IPS-20b (cell line): ENCODE results near the gene FGFRL1.
"Not testable (repeated sequence)": the region's sequence is repeated elsewhere in the genome, so short reads cannot be mapped to it uniquely, and the experiment has no call there.

Experiments
- H3K27ac ChIP-seq: one replicate; pipeline ENCODE4 v1.5.1; 2013; ENCODE audit warnings: low read length
- H3K27me3 ChIP-seq: 2 replicates; pipeline ENCODE4 v1.6.1; 2013; ENCODE audit warnings: mild to moderate bottlenecking, low read length, inconsistent platforms; ENCODE audit not compliant: insufficient read depth
- H3K36me3 ChIP-seq: 2 replicates; pipeline ENCODE4 v1.6.1; 2013; ENCODE audit warnings: low read depth, mild to moderate bottlenecking, inconsistent platforms, low read length, moderate library complexity; ENCODE audit not compliant: insufficient read depth
- H3K4me1 ChIP-seq: 2 replicates; pipeline ENCODE4 v1.6.1; 2013; ENCODE audit warnings: mild to moderate bottlenecking, control low read depth, inconsistent platforms, low read length, moderate library complexity; ENCODE audit not compliant: insufficient read depth
- H3K4me3 ChIP-seq: 2 replicates; pipeline ENCODE4 v1.5.1; 2013; ENCODE audit warnings: mild to moderate bottlenecking, low read length, inconsistent platforms
- H3K9ac ChIP-seq: 2 replicates; pipeline ENCODE4 v1.6.1; 2013; ENCODE audit warnings: low read depth, mild to moderate bottlenecking, inconsistent platforms, low read length, moderate library complexity
- H3K9me3 ChIP-seq: 2 replicates; pipeline ENCODE4 v1.6.1; 2013; ENCODE audit warnings: mild to moderate bottlenecking, low read depth, low read length, inconsistent platforms; ENCODE audit not compliant: insufficient read depth

Gene FGFRL1

DNA sequence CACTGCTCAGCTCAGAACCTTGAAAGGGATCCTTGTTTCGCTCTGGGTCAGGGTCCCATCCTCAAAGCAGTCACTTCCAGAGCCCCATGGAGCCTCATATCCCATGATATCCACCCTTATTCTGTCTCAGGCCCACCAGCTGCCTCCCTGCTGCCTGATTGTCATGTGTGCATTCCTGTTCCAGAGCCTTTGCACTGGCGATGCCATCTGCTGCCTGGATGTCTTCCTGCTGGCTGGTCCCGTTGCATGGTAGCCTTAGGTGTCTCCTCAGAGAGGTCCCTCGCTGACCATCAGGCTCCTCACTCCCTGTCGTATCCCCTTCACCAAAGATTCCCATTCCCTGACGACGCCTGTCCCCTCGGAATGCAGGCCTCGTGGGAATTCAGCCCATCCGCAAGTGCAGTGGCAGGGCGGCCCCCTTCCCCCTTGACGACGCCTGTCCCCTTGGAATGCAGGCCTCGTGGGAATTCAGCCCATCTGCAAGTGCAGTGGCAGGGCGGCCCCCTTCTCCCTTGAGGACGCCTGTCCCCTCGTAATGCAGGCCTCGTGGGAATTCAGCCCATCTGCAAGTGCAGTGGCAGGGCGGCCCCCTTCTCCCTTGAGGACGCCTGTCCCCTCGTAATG is 12.1 kb upstream of the FGFRL1 start:
- not testable (repeated sequence) for H3K4me3 ChIP-seq, H3K36me3 ChIP-seq, H3K27ac ChIP-seq, H3K9ac ChIP-seq, H3K4me1 ChIP-seq, H3K9me3 ChIP-seq
- H3K27me3 ChIP-seq: peaks cover 92% of the 10 kb centered on the region

GRCh38 chr4:999882-1000425 is 11.5 kb upstream of the FGFRL1 start:
- Histone ChIP-seq H3K36me3 (no peaks in the 10 kb centered on the region), H3K27me3 (peaks cover 98% of the 10 kb centered on the region), H3K9ac (no peak overlapping the region)

DNA sequence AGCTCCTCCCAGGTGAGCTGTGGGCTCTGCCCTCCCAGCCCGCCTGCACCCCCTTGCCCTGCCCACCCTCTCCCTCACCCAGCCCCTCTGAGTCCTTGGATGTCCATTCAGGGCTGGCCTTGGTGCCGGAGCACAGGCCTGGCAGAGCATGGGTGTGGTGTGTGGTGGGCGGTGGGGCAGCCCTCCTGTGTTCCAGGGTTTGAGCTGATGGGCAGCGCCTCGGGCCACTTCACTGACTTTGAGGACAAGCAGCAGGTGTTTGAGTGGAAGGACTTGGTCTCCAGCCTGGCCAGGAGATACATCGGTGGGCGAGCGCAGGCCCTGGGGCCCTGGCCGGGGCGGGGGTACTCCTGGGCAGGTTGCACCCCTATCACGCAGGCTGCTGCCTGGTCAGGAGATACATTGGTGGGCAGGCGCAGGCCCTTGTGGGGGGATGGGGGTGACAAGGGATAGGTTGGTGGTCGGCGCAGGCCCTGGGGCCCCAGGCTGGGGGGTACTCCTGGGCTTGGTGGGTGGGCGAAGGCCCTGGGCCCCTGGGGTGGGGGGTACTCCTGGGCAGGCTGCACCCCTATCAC is 10.7 kb upstream of the FGFRL1 start:
- no peak overlapping the region for H3K4me3 ChIP-seq
- H3K27ac ChIP-seq: no peak overlapping the region
- no peaks in the 10 kb centered on the region for H3K9me3 ChIP-seq
- H3K27me3 ChIP-seq: peaks cover 99% of the 10 kb centered on the region
- no peaks in the 10 kb centered on the region for H3K36me3 ChIP-seq
- no peaks in the 10 kb centered on the region for H3K4me1 ChIP-seq
- H3K9ac ChIP-seq: no peak overlapping the region

More at GRCh38 chr4:999882-1000425, 11.5 kb upstream of the FGFRL1 start:
- no peaks in the 10 kb centered on the region for H3K4me1 ChIP-seq
- no peak overlapping the region for H3K4me3 ChIP-seq
- H3K9me3 ChIP-seq: no peaks in the 10 kb centered on the region
- H3K27ac ChIP-seq: no peak overlapping the region

GRCh38 chr4:1001561-1002130 is 9.8 kb upstream of the FGFRL1 start:
- Histone ChIP-seq H3K27ac (no peak overlapping the region), H3K9me3 (no peaks in the 10 kb centered on the region), H3K4me1 (no peaks in the 10 kb centered on the region), H3K27me3 (peaks cover 98% of the 10 kb centered on the region), H3K36me3 (no peaks in the 10 kb centered on the region), H3K4me3 (no peak overlapping the region; the same call in 1 of the 2 replicates), H3K9ac (no peak overlapping the region)

- Histone ChIP-seq H3K27me3 (peaks cover 99% of the 10 kb centered on the region), H3K27ac (no peak overlapping the region), H3K4me1 (no peaks in the 10 kb centered on the region), H3K36me3 (no peaks in the 10 kb centered on the region), H3K9ac (no peak overlapping the region), H3K4me3 (no peak overlapping the region; the same call in 1 of the 2 replicates), H3K9me3 (no peaks in the 10 kb centered on the region)
Observed at GRCh38 chr4:1002131-1002630, 9.2 kb upstream of the FGFRL1 start.

DNA sequence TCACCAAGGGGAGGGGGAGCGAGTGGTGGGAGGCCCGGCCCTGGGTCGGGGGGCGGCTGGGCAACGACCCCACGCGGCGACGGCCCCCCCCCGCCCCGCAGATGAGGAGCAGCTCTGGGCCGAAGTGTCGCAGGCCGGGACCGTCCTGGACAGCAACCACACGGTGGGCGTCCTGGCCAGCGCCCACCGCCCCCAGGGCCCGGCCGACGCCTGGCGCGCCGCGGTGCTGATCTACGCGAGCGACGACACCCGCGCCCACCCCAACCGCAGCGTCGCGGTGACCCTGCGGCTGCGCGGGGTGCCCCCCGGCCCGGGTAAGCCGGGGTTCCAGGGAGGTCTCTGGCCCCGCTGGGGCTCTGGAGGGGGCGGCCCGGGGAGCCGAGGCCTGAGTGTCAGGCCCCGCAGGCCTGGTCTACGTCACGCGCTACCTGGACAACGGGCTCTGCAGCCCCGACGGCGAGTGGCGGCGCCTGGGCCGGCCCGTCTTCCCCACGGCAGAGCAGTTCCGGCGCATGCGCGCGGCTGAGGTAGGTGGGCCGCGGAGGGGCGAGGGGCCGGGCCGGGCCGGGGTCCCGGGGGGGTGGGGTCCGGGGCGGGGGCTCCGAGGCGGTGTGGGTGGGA is 8.7 kb upstream of the FGFRL1 start:
- H3K27ac ChIP-seq: no peak overlapping the region
- no peak overlapping the region; the same call in 1 of the 2 replicates for H3K4me3 ChIP-seq
- H3K9ac ChIP-seq: no peak overlapping the region
- no peaks in the 10 kb centered on the region for H3K4me1 ChIP-seq
- peaks cover 99% of the 10 kb centered on the region for H3K27me3 ChIP-seq
- H3K36me3 ChIP-seq: no peaks in the 10 kb centered on the region
- no peaks in the 10 kb centered on the region for H3K9me3 ChIP-seq

GRCh38 chr4:1003271-1004070 is 8.0 kb upstream of the FGFRL1 start:
- Histone ChIP-seq H3K36me3 (no peaks in the 10 kb centered on the region), H3K9ac (no peak overlapping the region), H3K27me3 (peaks cover 99% of the 10 kb centered on the region), H3K27ac (no peak overlapping the region), H3K9me3 (no peaks in the 10 kb centered on the region), H3K4me3 (peak overlapping the region; percentile 40; the same call in 1 of the 2 replicates), H3K4me1 (no peaks in the 10 kb centered on the region)

DNA sequence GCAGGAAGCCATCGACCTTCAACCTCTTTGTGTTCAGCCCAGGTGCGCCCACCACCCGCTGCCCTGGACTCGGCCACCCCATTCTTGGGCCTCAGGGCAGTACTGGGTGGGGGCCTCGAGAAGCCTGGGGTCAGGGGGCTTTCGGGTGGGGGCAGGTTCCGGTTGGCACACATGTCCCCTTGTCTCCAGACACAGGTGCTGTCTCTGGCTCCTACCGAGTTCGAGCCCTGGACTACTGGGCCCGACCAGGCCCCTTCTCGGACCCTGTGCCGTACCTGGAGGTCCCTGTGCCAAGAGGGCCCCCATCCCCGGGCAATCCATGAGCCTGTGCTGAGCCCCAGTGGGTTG is 7.4 kb upstream of the FGFRL1 start:
- Histone ChIP-seq H3K36me3 (no peaks in the 10 kb centered on the region), H3K9me3 (no peaks in the 10 kb centered on the region), H3K4me3 (no peak overlapping the region), H3K9ac (no peak overlapping the region), H3K27ac (no peak overlapping the region), H3K27me3 (peaks cover 99% of the 10 kb centered on the region), H3K4me1 (no peaks in the 10 kb centered on the region)

GRCh38 chr4:1004557-1005485 is 6.6 kb upstream of the FGFRL1 start:
- no peaks in the 10 kb centered on the region for H3K9me3 ChIP-seq
- H3K9ac ChIP-seq: no peak overlapping the region
- no peaks in the 10 kb centered on the region for H3K36me3 ChIP-seq
- no peak overlapping the region for H3K4me3 ChIP-seq
- H3K4me1 ChIP-seq: no peaks in the 10 kb centered on the region
- peaks cover 96% of the 10 kb centered on the region for H3K27me3 ChIP-seq
- no peak overlapping the region for H3K27ac ChIP-seq

DNA sequence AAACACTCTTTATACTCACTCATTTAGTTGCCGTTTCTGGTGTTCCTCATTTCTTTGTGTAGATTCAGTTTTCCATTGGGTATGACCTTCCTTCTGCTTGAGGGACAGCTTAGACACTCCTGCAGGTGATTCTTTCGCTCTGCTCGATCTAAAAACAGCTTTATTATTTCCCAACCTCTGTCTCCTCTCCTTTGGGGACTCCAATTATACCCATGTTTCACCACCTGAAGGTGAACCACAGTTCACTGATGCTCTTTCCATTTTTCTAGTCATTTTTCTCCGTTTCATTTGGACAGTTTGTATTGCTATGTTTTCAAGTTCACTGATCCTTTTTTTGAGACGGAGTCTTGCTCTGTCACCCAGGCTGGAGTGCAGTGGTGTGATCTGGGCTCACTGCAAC is 4.6 kb upstream of the FGFRL1 start:
- H3K27me3 ChIP-seq: peaks cover 89% of the 10 kb centered on the region
- no peaks in the 10 kb centered on the region for H3K4me1 ChIP-seq
- H3K9me3 ChIP-seq: no peaks in the 10 kb centered on the region
- no peak overlapping the region for H3K27ac ChIP-seq
- no peak overlapping the region for H3K9ac ChIP-seq
- H3K36me3 ChIP-seq: no peaks in the 10 kb centered on the region
- H3K4me3 ChIP-seq: no peak overlapping the region
